ENCODE measurements around the gene EHF.

EHF gene

GRCh38 chr11:34671117-34671516 is 50.2 kb downstream of the EHF start:
- no peak overlapping the region for H3K4me3 ChIP-seq (ENCODE audit: low read length in 2 of 2)
- no peak overlapping the region for H3K23ac ChIP-seq (ENCODE audit: low read depth, low read length, poor library complexity)
- no peak overlapping the region for H4K91ac ChIP-seq (ENCODE audit: low read depth, low read length, poor library complexity)
- H2BK5ac ChIP-seq (ENCODE audit: low read length), result no peak overlapping the region
- no peak overlapping the region for H3K4me2 ChIP-seq (ENCODE audit: insufficient read depth, low read length, poor library complexity, severe bottlenecking)
- no peak for DNase-seq (ENCODE audit: low spot score)
- H3K4me1 ChIP-seq (ENCODE audit: control insufficient read depth in 2 of 2, insufficient read depth in 1 of 2, low read depth in 1 of 2, low read length in 2 of 2), result peaks cover 3 to 14% of the 10 kb centered on the region in 2 donors
- H3K79me1 ChIP-seq (ENCODE audit: low read depth, low read length), result no peaks in the 10 kb centered on the region
- no peak overlapping the region for H4K8ac ChIP-seq (ENCODE audit: low read depth, low read length)
- peak overlapping the region; percentile 88 for H3K27ac ChIP-seq (replicated peaks; ENCODE audit: low read length)
- no peak overlapping the region for H2BK15ac ChIP-seq (ENCODE audit: low read length)
- no peak overlapping the region for H2BK120ac ChIP-seq (ENCODE audit: low read depth, low read length)
- H3K36me3 ChIP-seq (replicated peaks in 1 of 2; ENCODE audit: control insufficient read depth in 2 of 2, insufficient read depth in 2 of 2, low read length in 2 of 2), result no peaks in the 10 kb centered on the region
- no peak overlapping the region for H2BK12ac ChIP-seq (ENCODE audit: low read length)
- H3K14ac ChIP-seq (ENCODE audit: low read length), result no peak overlapping the region
- H2AK5ac ChIP-seq (ENCODE audit: low read depth, low read length), result no peak overlapping the region
- WGBS, 2 donors (ENCODE audit: extremely low coverage in 2 of 2, insufficient read length in 2 of 2, insufficient replicate concordance in 1 of 2), result no CpG with 5 or more reads among the region's 1 CpG
- H3K9ac ChIP-seq (ENCODE audit: low read depth, low read length, poor library complexity), result no peak overlapping the region
- no peak overlapping the region for H3K4ac ChIP-seq (ENCODE audit: low read length)
- H3K27me3 ChIP-seq (ENCODE audit: control insufficient read depth in 3 of 3, insufficient read depth in 3 of 3, low read depth in 1 of 3, low read length in 3 of 3), result no peaks in the 10 kb centered on the region
- H2AFZ ChIP-seq (ENCODE audit: low read length), result peak overlapping the region; percentile 3
- no peak overlapping the region for H3K18ac ChIP-seq (ENCODE audit: low read length)
- peaks cover 0 to 14% of the 10 kb centered on the region in 2 donors for H3K9me3 ChIP-seq (replicated peaks in 1 of 2; ENCODE audit: control insufficient read depth in 2 of 2, insufficient read depth in 1 of 2, low read depth in 1 of 2, low read length in 2 of 2)

DNA sequence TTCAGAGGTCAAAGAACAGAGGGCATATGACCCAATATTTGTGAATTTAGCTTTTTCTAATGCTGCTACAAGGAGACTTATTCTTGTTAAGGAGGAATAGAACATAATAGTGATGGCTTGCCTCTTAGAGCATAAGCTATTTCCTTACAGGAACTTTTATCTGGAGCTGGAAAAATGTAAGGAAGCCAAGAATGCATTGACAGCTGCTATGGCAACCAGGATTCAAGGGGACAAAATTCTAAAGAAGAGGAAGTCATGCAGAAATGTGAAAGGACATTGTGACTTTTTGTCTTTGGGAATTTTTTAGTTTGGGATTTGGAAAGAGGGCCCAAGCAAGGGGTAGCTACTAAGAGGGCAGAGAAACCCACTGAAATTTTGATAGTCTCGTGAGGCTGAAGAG is 51.1 kb downstream of the EHF start:
- Histone ChIP-seq H4K91ac (ENCODE audit: low read depth, low read length, poor library complexity) (no peak overlapping the region), H2AFZ (ENCODE audit: low read length) (peak overlapping the region; percentile 3), H3K4me2 (ENCODE audit: insufficient read depth, low read length, poor library complexity, severe bottlenecking) (peak overlapping the region; percentile 27), H2AK5ac (ENCODE audit: low read depth, low read length) (no peak overlapping the region), H3K23ac (ENCODE audit: low read depth, low read length, poor library complexity) (no peak overlapping the region), H3K9me3 (replicated peaks in 1 of 2; ENCODE audit: control insufficient read depth in 2 of 2, insufficient read depth in 1 of 2, low read depth in 1 of 2, low read length in 2 of 2) (peaks cover 0 to 14% of the 10 kb centered on the region in 2 donors), H2BK5ac (ENCODE audit: low read length) (no peak overlapping the region), H3K9ac (ENCODE audit: low read depth, low read length, poor library complexity) (no peak overlapping the region), H3K18ac (ENCODE audit: low read length) (no peak overlapping the region), H4K8ac (ENCODE audit: low read depth, low read length) (no peak overlapping the region), H2BK12ac (ENCODE audit: low read length) (no peak overlapping the region), H3K14ac (ENCODE audit: low read length) (no peak overlapping the region), H3K36me3 (replicated peaks in 1 of 2; ENCODE audit: control insufficient read depth in 2 of 2, insufficient read depth in 2 of 2, low read length in 2 of 2) (no peaks in the 10 kb centered on the region), H3K27ac (replicated peaks; ENCODE audit: low read length) (peak overlapping the region; percentile 88), H3K4ac (ENCODE audit: low read length) (no peak overlapping the region), H2BK15ac (ENCODE audit: low read length) (no peak overlapping the region), H2BK120ac (ENCODE audit: low read depth, low read length) (no peak overlapping the region), H3K27me3 (ENCODE audit: control insufficient read depth in 3 of 3, insufficient read depth in 3 of 3, low read depth in 1 of 3, low read length in 3 of 3) (no peaks in the 10 kb centered on the region), H3K79me1 (ENCODE audit: low read depth, low read length) (no peaks in the 10 kb centered on the region), H3K4me3 (ENCODE audit: low read length in 2 of 2) (no peak overlapping the region), H3K4me1 (ENCODE audit: control insufficient read depth in 2 of 2, insufficient read depth in 1 of 2, low read depth in 1 of 2, low read length in 2 of 2) (peaks cover 3 to 14% of the 10 kb centered on the region in 2 donors)
- no CpG with 5 or more reads among the region's 1 CpG for WGBS, 2 donors (ENCODE audit: extremely low coverage in 2 of 2, insufficient read length in 2 of 2, insufficient replicate concordance in 1 of 2)
- peak; percentile 42 for DNase-seq (ENCODE audit: low spot score)

DNA sequence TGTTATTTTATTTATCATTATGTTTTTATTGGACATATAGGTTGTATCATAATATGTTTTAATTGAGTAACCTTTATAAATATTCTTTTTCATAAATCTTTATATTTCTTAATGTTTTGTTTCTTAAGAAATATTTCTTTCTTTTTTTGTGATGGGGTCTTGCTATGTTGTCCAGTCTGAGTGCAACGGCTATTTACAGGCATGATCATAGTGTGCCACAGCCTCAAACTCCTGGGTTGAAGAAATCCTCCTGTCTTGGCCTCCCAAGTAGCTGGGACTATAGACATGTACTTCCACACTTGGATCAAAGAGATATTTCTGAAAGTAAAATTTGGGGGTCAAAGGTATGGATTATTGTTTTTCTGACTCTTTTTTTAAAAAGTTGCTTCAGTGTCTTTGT is 53.1 kb downstream of the EHF start:
- Histone ChIP-seq H3K27me3 (ENCODE audit: control insufficient read depth in 3 of 3, insufficient read depth in 3 of 3, low read depth in 1 of 3, low read length in 3 of 3) (no peaks in the 10 kb centered on the region), H3K18ac (ENCODE audit: low read length) (no peak overlapping the region), H2BK5ac (ENCODE audit: low read length) (no peak overlapping the region), H3K23ac (ENCODE audit: low read depth, low read length, poor library complexity) (no peak overlapping the region), H3K14ac (ENCODE audit: low read length) (no peak overlapping the region), H3K4me1 (ENCODE audit: control insufficient read depth in 2 of 2, insufficient read depth in 1 of 2, low read depth in 1 of 2, low read length in 2 of 2) (peaks cover 3 to 14% of the 10 kb centered on the region in 2 donors), H2BK12ac (ENCODE audit: low read length) (no peak overlapping the region), H3K9ac (ENCODE audit: low read depth, low read length, poor library complexity) (no peak overlapping the region), H3K4ac (ENCODE audit: low read length) (no peak overlapping the region), H2AFZ (ENCODE audit: low read length) (no peak overlapping the region), H3K36me3 (replicated peaks in 1 of 2; ENCODE audit: control insufficient read depth in 2 of 2, insufficient read depth in 2 of 2, low read length in 2 of 2) (no peaks in the 10 kb centered on the region), H3K27ac (replicated peaks; ENCODE audit: low read length) (no peak overlapping the region), H3K79me1 (ENCODE audit: low read depth, low read length) (no peaks in the 10 kb centered on the region), H3K9me3 (replicated peaks in 1 of 2; ENCODE audit: control insufficient read depth in 2 of 2, insufficient read depth in 1 of 2, low read depth in 1 of 2, low read length in 2 of 2) (peaks cover 0 to 14% of the 10 kb centered on the region in 2 donors), H2BK120ac (ENCODE audit: low read depth, low read length) (no peak overlapping the region), H3K4me3 (ENCODE audit: low read length in 2 of 2) (no peak overlapping the region), H4K8ac (ENCODE audit: low read depth, low read length) (no peak overlapping the region), H4K91ac (ENCODE audit: low read depth, low read length, poor library complexity) (no peak overlapping the region), H2BK15ac (ENCODE audit: low read length) (no peak overlapping the region), H2AK5ac (ENCODE audit: low read depth, low read length) (no peak overlapping the region), H3K4me2 (ENCODE audit: insufficient read depth, low read length, poor library complexity, severe bottlenecking) (no peak overlapping the region)
- WGBS, 2 donors (ENCODE audit: extremely low coverage in 2 of 2, insufficient read length in 2 of 2, insufficient replicate concordance in 1 of 2), result no CpG with 5 or more reads among the region's 1 CpG
- no peak for DNase-seq (ENCODE audit: low spot score)

- no peak overlapping the region for H3K27ac ChIP-seq (replicated peaks; ENCODE audit: low read length)
- no peaks in the 10 kb centered on the region for H3K36me3 ChIP-seq (replicated peaks in 1 of 2; ENCODE audit: control insufficient read depth in 2 of 2, insufficient read depth in 2 of 2, low read length in 2 of 2)
- no peak overlapping the region for H2AFZ ChIP-seq (ENCODE audit: low read length)
- no peaks in the 10 kb centered on the region for H3K79me1 ChIP-seq (ENCODE audit: low read depth, low read length)
- no peak overlapping the region for H3K23ac ChIP-seq (ENCODE audit: low read depth, low read length, poor library complexity)
- no peak overlapping the region for H3K4ac ChIP-seq (ENCODE audit: low read length)
- no peak overlapping the region for H2BK15ac ChIP-seq (ENCODE audit: low read length)
- no peak overlapping the region for H3K9ac ChIP-seq (ENCODE audit: low read depth, low read length, poor library complexity)
- DNase-seq (ENCODE audit: low spot score), result no peak
- no peak overlapping the region for H4K91ac ChIP-seq (ENCODE audit: low read depth, low read length, poor library complexity)
- H3K18ac ChIP-seq (ENCODE audit: low read length), result no peak overlapping the region
- H2BK5ac ChIP-seq (ENCODE audit: low read length), result no peak overlapping the region
- no peak overlapping the region for H2BK12ac ChIP-seq (ENCODE audit: low read length)
- peaks cover 0 to 14% of the 10 kb centered on the region in 2 donors for H3K9me3 ChIP-seq (replicated peaks in 1 of 2; ENCODE audit: control insufficient read depth in 2 of 2, insufficient read depth in 1 of 2, low read depth in 1 of 2, low read length in 2 of 2)
- H2AK5ac ChIP-seq (ENCODE audit: low read depth, low read length), result no peak overlapping the region
- H2BK120ac ChIP-seq (ENCODE audit: low read depth, low read length), result no peak overlapping the region
- peaks cover 6 to 12% of the 10 kb centered on the region in 2 donors for H3K4me1 ChIP-seq (ENCODE audit: control insufficient read depth in 2 of 2, insufficient read depth in 1 of 2, low read depth in 1 of 2, low read length in 2 of 2)
- H3K4me3 ChIP-seq (ENCODE audit: low read length in 2 of 2), result no peak overlapping the region
- H3K14ac ChIP-seq (ENCODE audit: low read length), result no peak overlapping the region
- no peaks in the 10 kb centered on the region for H3K27me3 ChIP-seq (ENCODE audit: control insufficient read depth in 3 of 3, insufficient read depth in 3 of 3, low read depth in 1 of 3, low read length in 3 of 3)
- no CpG with 5 or more reads among the region's 1 CpG for WGBS, 2 donors (ENCODE audit: extremely low coverage in 2 of 2, insufficient read length in 2 of 2, insufficient replicate concordance in 1 of 2)
- no peak overlapping the region for H3K4me2 ChIP-seq (ENCODE audit: insufficient read depth, low read length, poor library complexity, severe bottlenecking)
- H4K8ac ChIP-seq (ENCODE audit: low read depth, low read length), result no peak overlapping the region
Observed at GRCh38 chr11:34676227-34676626, 55.3 kb downstream of the EHF start.
